ENCODE data around the gene RNF214.

The RNF214 gene

DNA sequence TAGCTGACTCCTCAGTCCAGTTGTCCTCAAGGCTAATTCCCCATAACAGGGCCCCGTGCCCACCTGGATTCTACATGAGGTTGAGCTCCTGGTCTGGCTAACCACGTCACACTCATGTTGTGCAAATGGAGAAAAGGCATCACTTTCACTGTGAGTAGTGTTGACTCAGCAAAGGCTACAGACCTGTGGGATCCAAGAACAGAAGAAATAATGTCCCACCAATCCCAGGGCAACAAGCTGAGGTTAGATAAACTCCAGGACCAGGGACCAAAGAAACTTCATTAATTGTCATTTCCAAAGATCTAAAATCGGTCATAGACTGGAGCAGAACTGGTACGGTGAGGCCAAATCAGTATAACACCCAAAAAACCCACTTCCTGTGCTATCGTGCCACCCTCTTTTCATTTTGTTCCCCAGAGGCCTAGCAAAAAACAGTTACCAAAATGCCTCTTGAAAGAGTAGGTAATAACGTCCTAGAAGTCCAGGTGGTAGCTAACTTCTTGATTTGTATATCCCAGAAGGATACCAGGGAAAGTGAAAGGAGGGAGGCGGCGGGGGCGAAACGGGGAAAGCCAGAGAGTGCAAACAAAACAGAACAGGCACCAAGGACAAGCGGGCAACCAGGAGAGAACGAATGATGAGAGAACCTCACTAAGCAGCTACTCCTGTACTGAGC is 2.0 kb upstream of the RNF214 start:
- no peak overlapping the region for H3K4me3 ChIP-seq (ENCODE audit: low read length)
- no peak for DNase-seq (ENCODE audit: low read depth)
- TF ChIP-seq, protein P1, sequence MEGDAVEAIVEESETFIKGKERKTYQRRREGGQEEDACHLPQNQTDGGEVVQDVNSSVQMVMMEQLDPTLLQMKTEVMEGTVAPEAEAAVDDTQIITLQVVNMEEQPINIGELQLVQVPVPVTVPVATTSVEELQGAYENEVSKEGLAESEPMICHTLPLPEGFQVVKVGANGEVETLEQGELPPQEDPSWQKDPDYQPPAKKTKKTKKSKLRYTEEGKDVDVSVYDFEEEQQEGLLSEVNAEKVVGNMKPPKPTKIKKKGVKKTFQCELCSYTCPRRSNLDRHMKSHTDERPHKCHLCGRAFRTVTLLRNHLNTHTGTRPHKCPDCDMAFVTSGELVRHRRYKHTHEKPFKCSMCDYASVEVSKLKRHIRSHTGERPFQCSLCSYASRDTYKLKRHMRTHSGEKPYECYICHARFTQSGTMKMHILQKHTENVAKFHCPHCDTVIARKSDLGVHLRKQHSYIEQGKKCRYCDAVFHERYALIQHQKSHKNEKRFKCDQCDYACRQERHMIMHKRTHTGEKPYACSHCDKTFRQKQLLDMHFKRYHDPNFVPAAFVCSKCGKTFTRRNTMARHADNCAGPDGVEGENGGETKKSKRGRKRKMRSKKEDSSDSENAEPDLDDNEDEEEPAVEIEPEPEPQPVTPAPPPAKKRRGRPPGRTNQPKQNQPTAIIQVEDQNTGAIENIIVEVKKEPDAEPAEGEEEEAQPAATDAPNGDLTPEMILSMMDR (conservative IDR thresholded peaks at IDR 0.05; ENCODE audit: low read depth, low read length) = no peak

DNA sequence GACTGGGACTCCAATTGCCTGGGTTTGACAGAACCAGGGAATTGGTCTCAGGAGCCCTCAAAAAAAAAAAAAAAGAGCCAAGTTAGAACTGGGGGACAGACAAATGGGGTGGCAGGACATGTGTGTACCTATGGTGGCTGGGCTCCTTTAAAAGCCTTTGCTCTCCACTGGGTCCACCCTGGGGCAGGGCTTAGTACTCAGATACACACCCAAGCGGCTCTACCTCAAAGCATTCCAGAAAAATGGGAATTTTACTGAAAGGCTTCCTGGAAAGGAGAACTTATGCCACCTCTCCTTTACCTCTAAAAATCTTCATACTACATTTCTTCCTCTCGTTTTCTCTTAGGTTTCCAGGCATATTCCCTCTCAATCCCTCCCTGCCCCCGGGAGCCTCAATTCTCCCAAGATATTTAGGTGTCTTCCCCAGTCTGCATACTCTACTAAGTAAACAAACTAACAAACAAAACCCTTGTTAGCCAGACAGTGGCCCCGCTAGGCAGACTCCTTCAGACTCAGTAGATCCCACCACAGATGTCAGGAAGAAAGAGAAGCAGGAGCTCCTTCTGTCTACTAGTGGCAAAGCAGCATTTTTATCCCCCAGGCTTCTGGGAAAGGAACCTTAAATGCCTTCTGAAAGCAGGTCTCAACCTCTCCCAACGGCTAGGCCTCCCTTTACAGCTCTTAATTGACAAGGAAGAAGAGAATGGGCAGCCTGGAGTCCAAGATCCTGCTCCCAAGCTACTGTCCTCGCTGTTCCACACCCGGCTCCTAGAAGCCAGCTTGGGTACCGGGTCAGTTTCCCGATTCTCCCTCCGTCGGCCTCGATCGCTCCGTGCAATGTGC is 1.3 kb upstream of the RNF214 start:
- no peak for DNase-seq (ENCODE audit: low read depth)
- H3K4me3 ChIP-seq (ENCODE audit: low read length) = peak overlapping the region; percentile 95
- TF ChIP-seq, protein P1 (conservative IDR thresholded peaks at IDR 0.05; ENCODE audit: low read depth, low read length) = no peak

DNA sequence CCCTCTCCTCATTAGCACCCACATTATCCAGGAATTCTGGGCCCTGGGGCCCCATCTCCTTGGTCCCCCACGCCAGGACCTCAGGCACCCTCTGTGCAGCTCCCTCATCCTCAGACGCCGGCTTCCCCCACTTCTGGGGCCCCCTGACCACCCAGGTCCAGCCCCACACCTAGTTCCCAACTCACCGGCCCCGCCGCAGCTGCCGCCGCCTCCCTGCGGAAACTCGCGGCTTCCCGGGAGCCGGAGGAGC is 704 bp upstream of the RNF214 start, which contains the start of gene PCSK7:
Gene PCSK7, minus strand, starts transcription at position 232 of the 250 bp plus-strand sequence. CDS start 2,229 bp downstream, outside the sequence.
- TF ChIP-seq, protein P1 (conservative IDR thresholded peaks at IDR 0.05; ENCODE audit: low read depth, low read length) = no peak
- peak within 1 kb of the TSS; percentile 95 for H3K4me3 ChIP-seq (ENCODE audit: low read length)
- peak; percentile 10 for DNase-seq (ENCODE audit: low read depth)

DNA sequence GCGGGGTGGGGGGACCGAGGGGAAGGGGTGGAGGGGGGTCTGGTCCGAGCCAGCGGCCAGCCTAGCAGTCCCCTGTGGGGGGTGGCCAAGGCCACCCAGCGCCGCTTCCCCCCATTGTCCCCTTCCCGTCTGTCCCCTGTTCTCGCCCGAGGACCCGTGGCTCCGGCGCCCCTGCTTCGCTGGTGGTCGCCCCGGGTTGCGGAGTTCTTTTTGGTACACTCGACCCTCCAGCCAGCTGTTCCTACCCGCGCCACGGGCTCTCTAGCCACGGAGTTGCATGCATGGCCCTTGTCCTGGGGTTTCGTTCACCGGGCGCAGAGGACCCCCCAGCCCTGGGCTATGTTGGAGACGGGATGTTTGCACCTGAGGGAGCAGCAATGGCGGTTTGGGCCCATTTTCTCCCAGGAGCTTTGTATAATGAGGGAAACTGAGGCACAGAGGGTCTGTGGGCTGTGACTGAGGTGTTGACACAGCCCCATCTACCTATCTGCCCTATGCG is 489 bp downstream of the RNF214 start:
- DNase-seq (ENCODE audit: low read depth) = no peak
- TF ChIP-seq, protein P1 (conservative IDR thresholded peaks at IDR 0.05; ENCODE audit: low read depth, low read length) = no peak
- peak overlapping the region; percentile 70 for H3K4me3 ChIP-seq (ENCODE audit: low read length)

DNA sequence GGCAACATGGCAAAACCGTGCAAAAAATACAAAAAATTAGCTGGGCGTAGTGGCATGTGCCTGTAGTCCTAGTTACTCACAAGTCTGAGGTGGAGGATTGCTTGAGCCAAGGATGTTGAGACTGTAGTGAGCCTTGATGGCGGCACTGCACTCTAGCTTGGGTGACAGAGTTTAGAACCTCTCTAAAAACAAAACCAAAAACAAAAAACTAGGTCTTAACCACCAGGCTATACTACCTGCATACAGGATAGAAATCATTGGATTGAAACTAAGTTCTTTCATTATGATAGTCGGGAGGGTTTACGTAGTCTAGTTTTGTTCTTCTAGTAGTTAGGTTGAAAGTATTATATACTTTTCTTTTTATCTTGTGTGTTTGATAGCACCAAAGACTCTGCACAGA is 5.8 kb downstream of the RNF214 start:
- H3K4me3 ChIP-seq (ENCODE audit: low read length) = no peak overlapping the region
- TF ChIP-seq, protein P1 (conservative IDR thresholded peaks at IDR 0.05; ENCODE audit: low read depth, low read length) = no peak
- DNase-seq (ENCODE audit: low read depth) = no peak

DNA sequence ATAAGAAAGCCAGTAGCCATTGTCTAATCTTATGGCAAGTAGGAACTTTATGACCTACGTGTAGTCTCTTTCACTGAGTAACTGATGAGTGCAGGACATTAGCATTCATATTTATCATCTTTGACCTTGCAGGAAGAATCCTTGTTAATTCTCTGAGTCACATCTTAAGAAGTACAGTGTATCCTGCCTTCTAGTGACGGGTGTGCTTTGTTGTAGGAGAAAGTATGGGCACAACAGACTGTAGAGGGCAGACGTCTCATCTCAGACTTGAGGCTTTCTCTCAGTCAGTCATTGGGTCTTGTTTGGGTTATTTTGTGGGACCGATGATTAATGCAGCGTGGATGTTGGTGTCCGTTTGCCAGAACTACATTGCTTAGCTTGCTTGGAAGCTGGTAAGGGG is 6.8 kb downstream of the RNF214 start:
- no peak overlapping the region for H3K4me3 ChIP-seq (ENCODE audit: low read length)
- TF ChIP-seq, protein P1 (conservative IDR thresholded peaks at IDR 0.05; ENCODE audit: low read depth, low read length) = peak; percentile 54
- peak; percentile 44 for DNase-seq (ENCODE audit: low read depth)
